Naive thymus-derived CD4-positive, alpha-beta T cell (primary cell): ENCODE results near the gene CDK2AP2. TPM values are rescaled to one million over a fixed set of nuclear protein-coding genes. Genes with fewer than 3 reads are reported as not detected.

ENCODE experiments used
- microRNA-seq: library from miRNA; unstranded; fragments of <30 nt; microRNA quantifications from one replicate; pipeline ENCODE4 v1.2.0, GENCODE V29; 2022; ENCODE audit warnings: borderline microRNAs expressed
- polyA plus RNA-seq, 2 donors: library from polyadenylated mRNA; unstranded; fragments of 300-500 nt; fragmentation: Illumina TruSeq; gene quantifications; one replicate each; pipeline ENCODE4 v1.2.3, GENCODE V29; 2021
- total RNA-seq, 6 experiments: library from RNA in 5 of 6; stranded (reverse) in 5 of 6; gene quantifications; 1 replicate in 5 of 6; 2 replicates in 1 of 6; pipeline ENCODE4 v1.2.3 and lab custom pipeline; 2021 to 2026

The CDK2AP2 gene
- total and polyA plus RNA-seq, 7 experiments from 2014 or later, result 31.0 to 168 (median 64.5) TPM

Small RNA genes within 50 kb of the gene (microRNA-seq; reads per million reads assigned to microRNA genes)
- gene MIR6752, result not detected

Other genes with a start within 250 kb of the CDK2AP2 start
- gene GRK2, start 241.7 kb downstream of the CDK2AP2 start, total RNA-seq, result 100 to 1,000 TPM; 305 to 399 (median 322) TPM
- gene GRK2, start 241.7 kb downstream of the CDK2AP2 start, polyA plus RNA-seq, result 10 to 100 TPM; 18.5 to 38.0 TPM
- 100 to 1,000 TPM; 161 to 286 (median 191) TPM for gene ANKRD13D, start 218.9 kb downstream of the CDK2AP2 start, total RNA-seq
- 10 to 100 TPM in 1 of 2 donors, 1 to 10 TPM in 1; 6.3 to 19.5 TPM for gene ANKRD13D, start 218.9 kb downstream of the CDK2AP2 start, polyA plus RNA-seq
- 10 to 100 TPM in 4 of 5 experiments, 1 to 10 TPM in 1; 8.8 to 23.8 (median 15.0) TPM for gene SSH3, start 204.6 kb downstream of the CDK2AP2 start, total RNA-seq
- gene SSH3, start 204.6 kb downstream of the CDK2AP2 start, polyA plus RNA-seq, result 1 to 10 TPM; 1.1 to 4.9 TPM
- gene POLD4, start 154.6 kb downstream of the CDK2AP2 start, total RNA-seq, result 100 to 1,000 TPM in 1 of 5 experiments, 10 to 100 TPM in 4; 59.9 to 104 (median 76.1) TPM
- gene POLD4, start 154.6 kb downstream of the CDK2AP2 start, polyA plus RNA-seq, result 100 to 1,000 TPM in 1 of 2 donors, 10 to 100 TPM in 1; 98.9 to 116 TPM
- 1 to 10 TPM in 2 of 5 experiments, under 1 TPM in 3; 0.32 to 7.8 (median 0.70) TPM for gene CLCF1, start 134.6 kb downstream of the CDK2AP2 start, total RNA-seq
- gene CLCF1, start 134.6 kb downstream of the CDK2AP2 start, polyA plus RNA-seq, result not detected
- 10 to 100 TPM; 25.6 to 48.0 (median 45.0) TPM for gene RAD9A, start 116.2 kb downstream of the CDK2AP2 start, total RNA-seq
- gene RAD9A, start 116.2 kb downstream of the CDK2AP2 start, polyA plus RNA-seq, result 1 to 10 TPM; 6.3 to 7.2 TPM
- 100 to 1,000 TPM in 4 of 5 experiments, 10 to 100 TPM in 1; 83.0 to 339 (median 122) TPM for gene PPP1CA, start 106.3 kb downstream of the CDK2AP2 start, total RNA-seq
- gene PPP1CA, start 106.3 kb downstream of the CDK2AP2 start, polyA plus RNA-seq, result 100 to 1,000 TPM; 350 to 363 TPM
- gene TBC1D10C, start 104.1 kb downstream of the CDK2AP2 start, total RNA-seq, result 100 to 1,000 TPM; 243 to 425 (median 346) TPM
- 100 to 1,000 TPM; 225 to 366 TPM for gene TBC1D10C, start 104.1 kb downstream of the CDK2AP2 start, polyA plus RNA-seq
- gene CARNS1, start 92.5 kb downstream of the CDK2AP2 start, total RNA-seq, result 10 to 100 TPM in 2 of 5 experiments, 1 to 10 TPM in 2, under 1 TPM in 1; 0.53 to 14.2 (median 5.1) TPM
- 1 to 10 TPM in 1 of 2 donors, under 1 TPM in 1; 0.97 to 1.4 TPM for gene CARNS1, start 92.5 kb downstream of the CDK2AP2 start, polyA plus RNA-seq
- 10 to 100 TPM; 61.9 to 83.9 (median 77.7) TPM for gene RPS6KB2, start 79.7 kb downstream of the CDK2AP2 start, total RNA-seq
- 10 to 100 TPM; 45.2 to 46.6 TPM for gene RPS6KB2, start 79.7 kb downstream of the CDK2AP2 start, polyA plus RNA-seq
- 100 to 1,000 TPM; 134 to 357 (median 194) TPM for gene PTPRCAP, start 70.5 kb downstream of the CDK2AP2 start, total RNA-seq
- gene PTPRCAP, start 70.5 kb downstream of the CDK2AP2 start, polyA plus RNA-seq, result 100 to 1,000 TPM; 498 to 670 TPM
- gene CORO1B, start 64.7 kb downstream of the CDK2AP2 start, total RNA-seq, result 100 to 1,000 TPM in 1 of 5 experiments, 10 to 100 TPM in 4; 15.6 to 311 (median 28.5) TPM
- 10 to 100 TPM; 21.3 to 40.8 TPM for gene CORO1B, start 64.7 kb downstream of the CDK2AP2 start, polyA plus RNA-seq
- not detected for gene GPR152, start 55.4 kb downstream of the CDK2AP2 start, total RNA-seq
- gene GPR152, start 55.4 kb downstream of the CDK2AP2 start, polyA plus RNA-seq, result 1 to 10 TPM; 1.4 to 1.5 TPM
- 10 to 100 TPM in 2 of 5 experiments, 1 to 10 TPM in 3; 2.5 to 17.1 (median 3.4) TPM for gene CABP4, start 52.8 kb downstream of the CDK2AP2 start, total RNA-seq
- gene CABP4, start 52.8 kb downstream of the CDK2AP2 start, polyA plus RNA-seq, result 1 to 10 TPM; 1.2 to 2.3 TPM
- 10 to 100 TPM; 52.4 to 94.6 (median 70.6) TPM for gene TMEM134, start 38.9 kb downstream of the CDK2AP2 start, total RNA-seq
- 100 to 1,000 TPM; 131 to 143 TPM for gene TMEM134, start 38.9 kb downstream of the CDK2AP2 start, polyA plus RNA-seq
- gene AIP, start 25.1 kb downstream of the CDK2AP2 start, total RNA-seq, result 100 to 1,000 TPM; 107 to 156 (median 137) TPM
- gene AIP, start 25.1 kb downstream of the CDK2AP2 start, polyA plus RNA-seq, result 100 to 1,000 TPM; 137 to 205 TPM
- gene PITPNM1, start 2.8 kb downstream of the CDK2AP2 start, total RNA-seq, result 100 to 1,000 TPM in 3 of 5 experiments, 10 to 100 TPM in 2; 78.9 to 133 (median 112) TPM
- 10 to 100 TPM in 1 of 2 donors, 1 to 10 TPM in 1; 9.5 to 30.8 TPM for gene PITPNM1, start 2.8 kb downstream of the CDK2AP2 start, polyA plus RNA-seq
- not detected for gene CABP2, start 15.3 kb upstream of the CDK2AP2 start, total RNA-seq
- gene CABP2, start 15.3 kb upstream of the CDK2AP2 start, polyA plus RNA-seq, result not detected
- 100 to 1,000 TPM in 4 of 5 experiments, 10 to 100 TPM in 1; 77.2 to 265 (median 139) TPM for gene GSTP1, start 75.7 kb upstream of the CDK2AP2 start, total RNA-seq
- gene GSTP1, start 75.7 kb upstream of the CDK2AP2 start, polyA plus RNA-seq, result 100 to 1,000 TPM; 190 to 202 TPM
- gene NDUFV1, start 98.8 kb upstream of the CDK2AP2 start, total RNA-seq, result 100 to 1,000 TPM; 198 to 253 (median 212) TPM
- 100 to 1,000 TPM; 111 to 113 TPM for gene NDUFV1, start 98.8 kb upstream of the CDK2AP2 start, polyA plus RNA-seq
- gene NUDT8, start 121.8 kb upstream of the CDK2AP2 start, total RNA-seq, result 10 to 100 TPM in 1 of 5 experiments, 1 to 10 TPM in 4; 3.1 to 10.4 (median 4.0) TPM
- gene NUDT8, start 121.8 kb upstream of the CDK2AP2 start, polyA plus RNA-seq, result 1 to 10 TPM; 3.3 to 3.7 TPM
- not detected for gene TBX10, start 131.6 kb upstream of the CDK2AP2 start, total RNA-seq
- not detected for gene TBX10, start 131.6 kb upstream of the CDK2AP2 start, polyA plus RNA-seq
- gene ACY3, start 142.6 kb upstream of the CDK2AP2 start, total RNA-seq, result under 1 TPM in 3 of 5 experiments, not detected in 2; 0.29 to 0.49 (median 0.42) TPM
- gene ACY3, start 142.6 kb upstream of the CDK2AP2 start, polyA plus RNA-seq, result under 1 TPM in 1 of 2 donors, not detected in 1; 0.57 TPM
- gene ALDH3B2, start 166.5 kb upstream of the CDK2AP2 start, total RNA-seq, result not detected
- not detected for gene ALDH3B2, start 166.5 kb upstream of the CDK2AP2 start, polyA plus RNA-seq